Measurements from ENCODE around the gene B4GAT1. TPM values are rescaled to one million over a fixed set of nuclear protein-coding genes. Genes with fewer than 3 reads are reported as not detected.

The B4GAT1 gene
- polyA plus RNA-seq (2013, experiment 1 of 2), result 10.0 TPM
- polyA plus RNA-seq (2013, experiment 2 of 2), result 10.3 TPM

- Histone ChIP-seq H3K4me3 (ENCODE audit: low read length) (peak within 1 kb of the TSS; percentile 89), H3K18ac (ENCODE audit: low read length) (peak within 1 kb of the TSS; percentile 33), H3K79me2 (ENCODE audit: control insufficient read depth, insufficient read depth, low read length) (peaks cover 14% of the 10 kb centered on the region), H3K4ac (ENCODE audit: low read depth, low read length) (no peak within 1 kb of the TSS), H3K23ac (ENCODE audit: low read length) (peak within 1 kb of the TSS; percentile 97), H2BK120ac (ENCODE audit: low read depth, low read length) (no peak within 1 kb of the TSS), H3K4me2 (ENCODE audit: low read length) (peak within 1 kb of the TSS; percentile 87), H3K27me3 (ENCODE audit: insufficient read depth, low read length, poor library complexity) (no peaks in the 10 kb centered on the region), H2BK15ac (replicated peaks; ENCODE audit: low read depth) (no peak within 1 kb of the TSS), H3K27ac (ENCODE audit: low read depth, low read length) (peak within 1 kb of the TSS; percentile 70), H3K79me1 (ENCODE audit: low read length) (peaks cover 18% of the 10 kb centered on the region), H2AK5ac (ENCODE audit: low read length) (no peak within 1 kb of the TSS), H3K4me1 (ENCODE audit: control insufficient read depth, low read depth, low read length) (no peaks in the 10 kb centered on the region), H4K5ac (ENCODE audit: low read length) (peak within 1 kb of the TSS; percentile 81), H3K9ac (ENCODE audit: low read length) (peak within 1 kb of the TSS; percentile 98), H2BK5ac (ENCODE audit: low read length) (peak within 1 kb of the TSS; percentile 59), H4K8ac (ENCODE audit: low read depth, low read length) (no peak within 1 kb of the TSS), H3K56ac (ENCODE audit: low read length) (peak within 1 kb of the TSS; percentile 100), H3K36me3 (ENCODE audit: control insufficient read depth, insufficient read depth, low read length) (no peaks in the 10 kb centered on the region)
- peak; percentile 93 for DNase-seq
- WGBS (ENCODE audit: extremely low coverage, insufficient coverage, low lambda C conversion rate), result no CpG with 5 or more reads among the region's 101 CpGs
Observed at GRCh38 chr11:66347425-66348276, at the start of gene B4GAT1. TSS of gene B4GAT1 (minus strand) at chr11:66347629. CDS start at chr11:66347545, 84 bp downstream.

DNA sequence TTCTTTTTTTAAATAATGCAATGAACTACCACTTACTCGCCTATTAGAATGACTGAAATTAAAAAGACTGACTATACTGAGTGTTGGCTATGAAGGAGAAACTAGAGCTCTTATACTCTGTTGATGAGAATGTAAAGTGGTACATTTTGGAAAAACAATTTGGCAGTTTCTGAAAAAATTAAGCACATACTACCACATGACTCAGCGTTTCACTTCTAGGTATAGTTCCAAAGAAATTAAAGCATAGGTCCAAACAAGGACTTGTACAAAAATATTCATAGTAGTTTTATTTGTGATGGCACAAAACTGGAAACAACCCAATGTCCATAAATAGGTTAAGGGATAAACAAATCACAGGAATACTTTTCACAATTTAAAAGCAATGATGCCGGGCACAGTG is 46.5 kb upstream of the B4GAT1 start:
- no peaks in the 10 kb centered on the region for H3K27me3 ChIP-seq (ENCODE audit: insufficient read depth, low read length, poor library complexity)
- no peak overlapping the region for H3K18ac ChIP-seq (ENCODE audit: low read length)
- H3K27ac ChIP-seq (ENCODE audit: low read depth, low read length), result no peak overlapping the region
- no peak overlapping the region for H4K5ac ChIP-seq (ENCODE audit: low read length)
- no peak overlapping the region for H3K23ac ChIP-seq (ENCODE audit: low read length)
- no peak overlapping the region for H3K4ac ChIP-seq (ENCODE audit: low read depth, low read length)
- no CpG with 5 or more reads among the region's 3 CpGs for WGBS (ENCODE audit: extremely low coverage, insufficient coverage, low lambda C conversion rate)
- no peak for DNase-seq
- H3K4me2 ChIP-seq (ENCODE audit: low read length), result no peak overlapping the region
- H3K4me3 ChIP-seq (ENCODE audit: low read length), result no peak overlapping the region
- H3K9ac ChIP-seq (ENCODE audit: low read length), result no peak overlapping the region
- H3K56ac ChIP-seq (ENCODE audit: low read length), result no peak overlapping the region
- H3K79me2 ChIP-seq (ENCODE audit: control insufficient read depth, insufficient read depth, low read length), result no peaks in the 10 kb centered on the region
- no peak overlapping the region for H2BK15ac ChIP-seq (replicated peaks; ENCODE audit: low read depth)
- no peak overlapping the region for H2BK120ac ChIP-seq (ENCODE audit: low read depth, low read length)
- no peak overlapping the region for H2BK5ac ChIP-seq (ENCODE audit: low read length)
- no peak overlapping the region for H4K8ac ChIP-seq (ENCODE audit: low read depth, low read length)
- H3K36me3 ChIP-seq (ENCODE audit: control insufficient read depth, insufficient read depth, low read length), result no peaks in the 10 kb centered on the region
- H3K4me1 ChIP-seq (ENCODE audit: control insufficient read depth, low read depth, low read length), result no peaks in the 10 kb centered on the region
- H3K79me1 ChIP-seq (ENCODE audit: low read length), result no peaks in the 10 kb centered on the region
- H2AK5ac ChIP-seq (ENCODE audit: low read length), result no peak overlapping the region

- 100% methylated on average over 1 of the region's 6 CpGs for WGBS (ENCODE audit: extremely low coverage, insufficient coverage, low lambda C conversion rate)
- H2BK5ac ChIP-seq (ENCODE audit: low read length), result no peak overlapping the region
- H2BK120ac ChIP-seq (ENCODE audit: low read depth, low read length), result no peak overlapping the region
- H3K56ac ChIP-seq (ENCODE audit: low read length), result no peak overlapping the region
- H3K27me3 ChIP-seq (ENCODE audit: insufficient read depth, low read length, poor library complexity), result no peaks in the 10 kb centered on the region
- H3K9ac ChIP-seq (ENCODE audit: low read length), result no peak overlapping the region
- no peaks in the 10 kb centered on the region for H3K79me2 ChIP-seq (ENCODE audit: control insufficient read depth, insufficient read depth, low read length)
- no peaks in the 10 kb centered on the region for H3K79me1 ChIP-seq (ENCODE audit: low read length)
- no peak for DNase-seq
- H3K4me2 ChIP-seq (ENCODE audit: low read length), result no peak overlapping the region
- no peak overlapping the region for H3K4me3 ChIP-seq (ENCODE audit: low read length)
- no peak overlapping the region for H3K4ac ChIP-seq (ENCODE audit: low read depth, low read length)
- no peak overlapping the region for H4K8ac ChIP-seq (ENCODE audit: low read depth, low read length)
- H3K27ac ChIP-seq (ENCODE audit: low read depth, low read length), result no peak overlapping the region
- H3K18ac ChIP-seq (ENCODE audit: low read length), result no peak overlapping the region
- no peaks in the 10 kb centered on the region for H3K4me1 ChIP-seq (ENCODE audit: control insufficient read depth, low read depth, low read length)
- no peak overlapping the region for H2AK5ac ChIP-seq (ENCODE audit: low read length)
- H2BK15ac ChIP-seq (replicated peaks; ENCODE audit: low read depth), result no peak overlapping the region
- H4K5ac ChIP-seq (ENCODE audit: low read length), result no peak overlapping the region
- no peak overlapping the region for H3K23ac ChIP-seq (ENCODE audit: low read length)
- H3K36me3 ChIP-seq (ENCODE audit: control insufficient read depth, insufficient read depth, low read length), result no peaks in the 10 kb centered on the region
Observed at GRCh38 chr11:66391322-66391721, 43.9 kb upstream of the B4GAT1 start.

DNA sequence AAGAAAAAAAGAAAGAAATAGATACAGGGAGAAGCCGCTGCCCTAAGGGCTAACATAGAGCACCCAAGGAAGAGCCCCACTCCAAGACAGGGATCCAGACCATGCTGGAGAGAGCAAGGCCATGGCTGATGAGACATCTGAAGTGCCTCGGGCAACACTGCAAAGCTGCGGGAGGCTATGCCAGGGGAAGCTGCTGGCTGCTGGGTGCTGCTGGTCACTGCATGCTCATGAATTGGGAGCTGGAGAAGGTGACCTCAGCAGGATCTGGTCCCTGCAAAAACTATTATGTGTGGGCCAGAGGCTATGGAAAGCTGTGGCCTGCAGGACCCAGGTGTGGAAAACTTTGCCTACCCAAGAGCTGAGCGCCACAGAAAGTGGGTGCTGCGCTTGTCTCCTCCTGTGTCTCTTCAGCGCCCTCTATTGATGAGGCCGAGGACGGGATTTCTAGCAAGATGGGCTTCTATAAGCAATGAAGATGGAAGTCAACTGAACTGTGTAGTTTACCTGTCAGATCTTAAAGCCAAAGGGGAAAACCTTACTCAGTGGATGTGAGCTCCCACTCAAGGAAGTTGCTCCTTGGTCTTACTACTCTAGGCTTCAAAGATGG is 41.5 kb upstream of the B4GAT1 start:
- Histone ChIP-seq H3K4me2 (ENCODE audit: low read length) (no peak overlapping the region), H2AK5ac (ENCODE audit: low read length) (no peak overlapping the region), H3K27me3 (ENCODE audit: insufficient read depth, low read length, poor library complexity) (no peaks in the 10 kb centered on the region), H3K23ac (ENCODE audit: low read length) (no peak overlapping the region), H3K27ac (ENCODE audit: low read depth, low read length) (no peak overlapping the region), H3K4me3 (ENCODE audit: low read length) (no peak overlapping the region), H3K9ac (ENCODE audit: low read length) (no peak overlapping the region), H3K4me1 (ENCODE audit: control insufficient read depth, low read depth, low read length) (no peaks in the 10 kb centered on the region), H3K18ac (ENCODE audit: low read length) (no peak overlapping the region), H2BK120ac (ENCODE audit: low read depth, low read length) (no peak overlapping the region), H4K8ac (ENCODE audit: low read depth, low read length) (no peak overlapping the region), H3K79me2 (ENCODE audit: control insufficient read depth, insufficient read depth, low read length) (no peaks in the 10 kb centered on the region), H2BK15ac (replicated peaks; ENCODE audit: low read depth) (no peak overlapping the region), H2BK5ac (ENCODE audit: low read length) (no peak overlapping the region), H3K36me3 (ENCODE audit: control insufficient read depth, insufficient read depth, low read length) (no peaks in the 10 kb centered on the region), H3K4ac (ENCODE audit: low read depth, low read length) (no peak overlapping the region), H3K56ac (ENCODE audit: low read length) (no peak overlapping the region), H4K5ac (ENCODE audit: low read length) (no peak overlapping the region), H3K79me1 (ENCODE audit: low read length) (no peaks in the 10 kb centered on the region)
- no CpG with 5 or more reads among the region's 8 CpGs for WGBS (ENCODE audit: extremely low coverage, insufficient coverage, low lambda C conversion rate)
- peak; percentile 86 for DNase-seq

GRCh38 chr11:66386171-66387069 is 39.0 kb upstream of the B4GAT1 start:
- Histone ChIP-seq H3K23ac (ENCODE audit: low read length) (no peak overlapping the region), H2BK15ac (replicated peaks; ENCODE audit: low read depth) (no peak overlapping the region), H3K79me2 (ENCODE audit: control insufficient read depth, insufficient read depth, low read length) (no peaks in the 10 kb centered on the region), H3K18ac (ENCODE audit: low read length) (peak overlapping the region; percentile 93), H3K4me2 (ENCODE audit: low read length) (peak overlapping the region; percentile 37), H4K5ac (ENCODE audit: low read length) (no peak overlapping the region), H3K27ac (ENCODE audit: low read depth, low read length) (no peak overlapping the region), H3K9ac (ENCODE audit: low read length) (peak overlapping the region; percentile 68), H2BK120ac (ENCODE audit: low read depth, low read length) (no peak overlapping the region), H3K36me3 (ENCODE audit: control insufficient read depth, insufficient read depth, low read length) (no peaks in the 10 kb centered on the region), H4K8ac (ENCODE audit: low read depth, low read length) (no peak overlapping the region), H3K4ac (ENCODE audit: low read depth, low read length) (no peak overlapping the region), H2AK5ac (ENCODE audit: low read length) (no peak overlapping the region), H3K4me1 (ENCODE audit: control insufficient read depth, low read depth, low read length) (no peaks in the 10 kb centered on the region), H2BK5ac (ENCODE audit: low read length) (no peak overlapping the region), H3K56ac (ENCODE audit: low read length) (peak overlapping the region; percentile 82), H3K27me3 (ENCODE audit: insufficient read depth, low read length, poor library complexity) (no peaks in the 10 kb centered on the region), H3K4me3 (ENCODE audit: low read length) (no peak overlapping the region), H3K79me1 (ENCODE audit: low read length) (no peaks in the 10 kb centered on the region)
- WGBS (ENCODE audit: extremely low coverage, insufficient coverage, low lambda C conversion rate), result no CpG with 5 or more reads among the region's 20 CpGs
- peak; percentile 90 for DNase-seq
